Esophagus muscularis mucosa (tissue), 4 donors: ENCODE results near the gene RNF157. TPM values are rescaled to one million over a fixed set of nuclear protein-coding genes. Genes with fewer than 3 reads are reported as not detected.

Experiments
- DNase-seq: peaks from one replicate; pipeline ENCODE4 v3.0.0-alpha.2; 2017; ENCODE audit errors: extremely low spot score
- H3K27ac ChIP-seq, 4 donors: fragments of 200-600 bp; sonication (generic); replicated peaks in 1 of 4; 1 replicate in 3 of 4; 2 replicates in 1 of 4; pipeline ENCODE4 v1.5.1; 2016 to 2019; ENCODE audit warnings: mild to moderate bottlenecking in 1 of 4
- H3K27me3 ChIP-seq, 4 donors: fragments of 200-600 bp; sonication (generic); one replicate each; pipeline versions ENCODE4 v1.5.1 to v1.6.0; 2016 to 2019
- H3K36me3 ChIP-seq, 4 donors: fragments of 200-600 bp; sonication (generic); one replicate each; pipeline ENCODE4 v1.5.1; 2016 to 2019
- H3K4me1 ChIP-seq, 4 donors: fragments of 200-600 bp; sonication (generic); one replicate each; pipeline ENCODE4 v1.5.1; 2016 to 2019
- H3K4me3 ChIP-seq, 4 donors: fragments of 200-600 bp; sonication (generic); 1 replicate in 2 of 4; 2 replicates in 2 of 4; pipeline ENCODE4 v1.5.1; 2016 to 2019; ENCODE audit warnings: mild to moderate bottlenecking in 4 of 4, moderate library complexity in 1 of 4
- H3K9me3 ChIP-seq, 4 donors: fragments of 200-600 bp; sonication (generic); 1 replicate in 3 of 4; 2 replicates in 1 of 4; pipeline ENCODE4 v1.5.1; 2016 to 2019
- CTCF ChIP-seq, 3 experiments: fragments of 200-600 bp in 2 of 3; fragments of 450-650 bp in 1 of 3; sonication (generic) in 2 of 3; IDR thresholded peaks; one replicate each; pipeline ENCODE4 v1.5.1; 2017 to 2019; ENCODE audit warnings: antibody characterized with exemption in 3 of 3, mild to moderate bottlenecking in 2 of 3, moderate library complexity in 1 of 3
- EP300 ChIP-seq: sonication (generic); formaldehyde crosslinking; IDR thresholded peaks from one replicate; pipeline ENCODE4 v1.6.1; 2017; ENCODE audit warnings: antibody characterized with exemption
- POLR2A ChIP-seq: fragments of 450-650 bp; IDR thresholded peaks from one replicate; pipeline ENCODE4 v1.6.1; 2017; ENCODE audit warnings: antibody characterized with exemption, moderate library complexity, mild to moderate bottlenecking, low read depth
- POLR2AphosphoS5 ChIP-seq, 2 donors: sonication (generic); formaldehyde crosslinking; IDR thresholded peaks; one replicate each; pipeline ENCODE4 v1.6.1; 2017; ENCODE audit warnings: antibody characterized with exemption in 2 of 2
- WGBS: methylation state at CpG from one replicate; pipeline ENCODE4 v1.1.5; 2018; 5-methylcytosine and 5-hydroxymethylcytosine counted together
- intact Hi-C: fragments of 100-400 bp; cut with DNase I; formaldehyde crosslinking; loops from one replicate; pipeline ENCODE4 v1.15.1; 2023
- total RNA-seq, 4 donors: library from RNA; depleted of rRNA; stranded (reverse); fragments of >200 nt; gene quantifications; one replicate each; pipeline versions ENCODE4 v1.1.0 to v1.2.1, GENCODE V29; 2016

Gene RNF157
- total RNA-seq, 4 donors from 2014 or later = 2.1 to 8.1 (median 4.8) TPM

- DNase-seq = no peak
- Histone ChIP-seq H3K36me3 (peaks cover 0 to 4% (median 0%) of the 10 kb centered on the region in 4 donors), H3K27me3 (no peaks in the 10 kb centered on the region), H3K4me1 (no peaks in the 10 kb centered on the region), H3K27ac (no peak overlapping the region), H3K9me3 (no peaks in the 10 kb centered on the region), H3K4me3 (no peak overlapping the region)
- 89% methylated on average over 20 of the region's 20 CpGs for WGBS
- intact Hi-C loops = no loop called here
- TF ChIP-seq EP300 (no peak), POLR2A (no peak), POLR2AphosphoS5 (IDR thresholded peaks at IDR 0.05) (no peak), CTCF (IDR thresholded peaks at IDR 0.05) (no peak)
Observed at GRCh38 chr17:76161619-76162266, 78.5 kb downstream of the RNF157 start.

- Histone ChIP-seq H3K27ac (no peak overlapping the region), H3K9me3 (no peaks in the 10 kb centered on the region), H3K4me3 (no peak overlapping the region), H3K27me3 (no peaks in the 10 kb centered on the region), H3K36me3 (peaks cover 0 to 4% (median 0%) of the 10 kb centered on the region in 4 donors), H3K4me1 (no peaks in the 10 kb centered on the region)
- intact Hi-C loops = no loop called here
- WGBS = 80% methylated on average over 8 of the region's 8 CpGs
- no peak for DNase-seq
- TF ChIP-seq POLR2A (no peak), EP300 (no peak), POLR2AphosphoS5 (IDR thresholded peaks at IDR 0.05) (no peak), CTCF (IDR thresholded peaks at IDR 0.05) (no peak)
Observed at GRCh38 chr17:76160896-76161528, 79.3 kb downstream of the RNF157 start.

DNA sequence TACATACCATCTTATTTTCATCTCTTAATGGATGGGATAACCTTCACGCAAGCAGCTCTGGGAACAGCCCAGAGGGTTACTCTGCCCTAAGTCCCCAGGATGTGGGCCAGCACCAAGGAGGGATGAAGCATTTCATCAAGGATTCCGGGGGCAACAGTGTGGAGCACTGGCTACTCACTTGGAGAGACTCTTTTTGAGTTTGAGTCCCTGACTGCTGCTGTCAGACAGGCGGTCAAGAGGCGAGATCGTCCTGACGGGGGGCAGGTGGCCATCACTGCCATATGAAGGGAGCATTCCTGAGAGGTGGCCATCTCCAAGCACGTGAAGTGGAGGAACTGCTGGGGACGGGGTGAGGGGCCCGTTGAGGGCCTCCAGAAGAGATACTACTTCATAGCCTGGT, 81.1 kb downstream of the RNF157 start:
- Histone ChIP-seq H3K4me1 (no peaks in the 10 kb centered on the region), H3K36me3 (peaks cover 0 to 4% (median 0%) of the 10 kb centered on the region in 4 donors), H3K27ac (no peak overlapping the region), H3K9me3 (no peaks in the 10 kb centered on the region), H3K27me3 (no peaks in the 10 kb centered on the region), H3K4me3 (no peak overlapping the region)
- intact Hi-C loops = no loop called here
- WGBS = 90% methylated on average over 9 of the region's 9 CpGs
- DNase-seq = no peak
- TF ChIP-seq POLR2A = no peak
- no peak for TF ChIP-seq EP300

GRCh38 chr17:76157759-76158158, 82.5 kb downstream of the RNF157 start:
- WGBS = 90% methylated on average over 5 of the region's 5 CpGs
- H3K9me3 ChIP-seq = no peaks in the 10 kb centered on the region
- no peak overlapping the region for H3K27ac ChIP-seq
- intact Hi-C loops = no loop called here
- H3K27me3 ChIP-seq = no peaks in the 10 kb centered on the region
- H3K4me1 ChIP-seq = peaks cover 0 to 10% (median 0%) of the 10 kb centered on the region in 4 donors
- peaks cover 0 to 4% (median 0%) of the 10 kb centered on the region in 4 donors for H3K36me3 ChIP-seq
- TF ChIP-seq CTCF (IDR thresholded peaks at IDR 0.05) = no peak
- no peak for DNase-seq
- no peak overlapping the region for H3K4me3 ChIP-seq

GRCh38 chr17:76156662-76156991, 83.7 kb downstream of the RNF157 start:
- intact Hi-C loops = no loop called here
- no peak for DNase-seq
- Histone ChIP-seq H3K27ac (no peak overlapping the region), H3K4me1 (peaks cover 0 to 11% (median 0%) of the 10 kb centered on the region in 4 donors), H3K27me3 (no peaks in the 10 kb centered on the region), H3K36me3 (peaks cover 0 to 4% (median 1%) of the 10 kb centered on the region in 4 donors), H3K4me3 (no peak overlapping the region), H3K9me3 (no peaks in the 10 kb centered on the region)
- 85% methylated on average over 8 of the region's 8 CpGs for WGBS
- TF ChIP-seq EP300 = no peak
- no peak for TF ChIP-seq POLR2A
- TF ChIP-seq POLR2AphosphoS5 (IDR thresholded peaks at IDR 0.05) = no peak
- no peak for TF ChIP-seq CTCF (IDR thresholded peaks at IDR 0.05)
